Neural progenitor cell (in vitro differentiated cells): Measurements from ENCODE around the gene ATG9B.

ENCODE experiments used
- EZH2 ChIP-seq: fragments of 200-600 bp; sonication (generic); IDR thresholded peaks from 2 replicates; pipeline ENCODE4 v1.6.1; 2017; ENCODE audit warnings: antibody characterized with exemption, mild to moderate bottlenecking, moderate library complexity
- EZH2phosphoT487 ChIP-seq: fragments of 200-600 bp; sonication (generic); IDR thresholded peaks from 2 replicates; pipeline ENCODE4 v1.6.1; 2017; ENCODE audit warnings: antibody characterized with exemption
- TF ChIP-seq, protein P1 (sequence below): fragments of 200-600 bp; sonication (generic); IDR thresholded peaks from 2 replicates; pipeline ENCODE4 v1.5.1; 2017; ENCODE audit warnings: antibody characterized with exemption, mild to moderate bottlenecking

DNA sequence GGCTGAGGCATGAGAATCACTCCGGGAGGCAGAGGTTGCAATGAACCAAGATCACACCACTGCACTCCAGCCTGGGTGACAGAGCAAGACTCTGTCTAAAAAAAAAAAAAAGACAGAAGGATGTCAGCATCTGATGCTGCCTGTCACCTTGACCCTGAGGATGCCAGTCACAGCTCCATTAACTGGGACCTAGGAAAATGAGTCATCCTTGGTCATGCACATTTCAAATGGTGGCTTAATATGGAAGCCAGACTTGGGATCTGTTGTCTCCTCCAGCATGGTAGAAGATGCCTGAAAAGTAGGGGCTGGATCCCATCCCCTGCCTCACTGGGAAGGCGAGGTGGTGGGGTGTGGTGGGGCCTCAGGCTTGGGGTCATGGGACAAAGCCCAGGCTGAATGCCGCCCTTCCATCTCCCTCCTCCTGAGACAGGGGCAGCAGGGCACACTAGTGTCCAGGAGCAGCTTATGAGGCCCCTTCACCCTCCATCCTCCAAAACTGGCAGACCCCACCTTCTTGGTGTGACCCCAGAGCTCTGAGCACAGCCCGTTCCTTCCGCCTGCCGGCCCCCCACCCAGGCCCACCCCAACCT, 32.1 kb downstream of the ATG9B start:
- TF ChIP-seq, protein P1, sequence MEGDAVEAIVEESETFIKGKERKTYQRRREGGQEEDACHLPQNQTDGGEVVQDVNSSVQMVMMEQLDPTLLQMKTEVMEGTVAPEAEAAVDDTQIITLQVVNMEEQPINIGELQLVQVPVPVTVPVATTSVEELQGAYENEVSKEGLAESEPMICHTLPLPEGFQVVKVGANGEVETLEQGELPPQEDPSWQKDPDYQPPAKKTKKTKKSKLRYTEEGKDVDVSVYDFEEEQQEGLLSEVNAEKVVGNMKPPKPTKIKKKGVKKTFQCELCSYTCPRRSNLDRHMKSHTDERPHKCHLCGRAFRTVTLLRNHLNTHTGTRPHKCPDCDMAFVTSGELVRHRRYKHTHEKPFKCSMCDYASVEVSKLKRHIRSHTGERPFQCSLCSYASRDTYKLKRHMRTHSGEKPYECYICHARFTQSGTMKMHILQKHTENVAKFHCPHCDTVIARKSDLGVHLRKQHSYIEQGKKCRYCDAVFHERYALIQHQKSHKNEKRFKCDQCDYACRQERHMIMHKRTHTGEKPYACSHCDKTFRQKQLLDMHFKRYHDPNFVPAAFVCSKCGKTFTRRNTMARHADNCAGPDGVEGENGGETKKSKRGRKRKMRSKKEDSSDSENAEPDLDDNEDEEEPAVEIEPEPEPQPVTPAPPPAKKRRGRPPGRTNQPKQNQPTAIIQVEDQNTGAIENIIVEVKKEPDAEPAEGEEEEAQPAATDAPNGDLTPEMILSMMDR: no peak
- TF ChIP-seq EZH2 (no peak), EZH2phosphoT487 (no peak)
